Measurements from ENCODE around the gene MCEMP1. TPM values are rescaled to one million over a fixed set of nuclear protein-coding genes. Genes with fewer than 3 reads are reported as not detected.

Gene MCEMP1
- polyA plus RNA-seq, 1 experiment = not detected

DNA sequence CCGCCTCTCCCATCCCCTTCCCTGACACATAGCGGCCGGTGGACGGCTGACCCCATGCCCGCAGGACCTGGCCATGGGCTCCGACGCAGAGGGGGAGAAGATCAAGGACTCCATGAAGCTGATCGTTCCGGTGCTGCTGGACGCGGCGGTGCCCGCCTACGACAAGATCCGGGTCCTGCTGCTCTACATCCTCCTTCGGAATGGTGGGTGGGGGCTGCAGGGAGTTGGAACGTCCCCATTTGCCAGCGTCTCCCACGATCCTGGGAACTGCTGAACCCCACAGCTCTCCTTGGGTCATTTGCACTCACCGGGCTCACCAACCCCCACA lies 32.4 kb upstream of the MCEMP1 start:
- ChIA-PET POLR2A (no interaction called here), CTCF (no interaction called here)
- H3K27me3 ChIP-seq (ENCODE audit: control insufficient read depth, insufficient read depth, low read length) = no peaks in the 10 kb centered on the region
- H3K27ac ChIP-seq (ENCODE audit: low read depth, low read length) = no peak overlapping the region
- no peak overlapping the region for H3K4me3 ChIP-seq (ENCODE audit: low read depth, low read length)
- TF ChIP-seq, protein P1, sequence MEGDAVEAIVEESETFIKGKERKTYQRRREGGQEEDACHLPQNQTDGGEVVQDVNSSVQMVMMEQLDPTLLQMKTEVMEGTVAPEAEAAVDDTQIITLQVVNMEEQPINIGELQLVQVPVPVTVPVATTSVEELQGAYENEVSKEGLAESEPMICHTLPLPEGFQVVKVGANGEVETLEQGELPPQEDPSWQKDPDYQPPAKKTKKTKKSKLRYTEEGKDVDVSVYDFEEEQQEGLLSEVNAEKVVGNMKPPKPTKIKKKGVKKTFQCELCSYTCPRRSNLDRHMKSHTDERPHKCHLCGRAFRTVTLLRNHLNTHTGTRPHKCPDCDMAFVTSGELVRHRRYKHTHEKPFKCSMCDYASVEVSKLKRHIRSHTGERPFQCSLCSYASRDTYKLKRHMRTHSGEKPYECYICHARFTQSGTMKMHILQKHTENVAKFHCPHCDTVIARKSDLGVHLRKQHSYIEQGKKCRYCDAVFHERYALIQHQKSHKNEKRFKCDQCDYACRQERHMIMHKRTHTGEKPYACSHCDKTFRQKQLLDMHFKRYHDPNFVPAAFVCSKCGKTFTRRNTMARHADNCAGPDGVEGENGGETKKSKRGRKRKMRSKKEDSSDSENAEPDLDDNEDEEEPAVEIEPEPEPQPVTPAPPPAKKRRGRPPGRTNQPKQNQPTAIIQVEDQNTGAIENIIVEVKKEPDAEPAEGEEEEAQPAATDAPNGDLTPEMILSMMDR (IDR thresholded peaks at IDR 0.05; ENCODE audit: low read depth, low read length) = no peak
- no peak for DNase-seq (ENCODE audit: low read depth, low spot score)
- peaks cover 19% of the 10 kb centered on the region; the same call in 1 of the 2 replicates for H3K9me3 ChIP-seq (ENCODE audit: control insufficient read depth, insufficient read depth, low read length)

DNA sequence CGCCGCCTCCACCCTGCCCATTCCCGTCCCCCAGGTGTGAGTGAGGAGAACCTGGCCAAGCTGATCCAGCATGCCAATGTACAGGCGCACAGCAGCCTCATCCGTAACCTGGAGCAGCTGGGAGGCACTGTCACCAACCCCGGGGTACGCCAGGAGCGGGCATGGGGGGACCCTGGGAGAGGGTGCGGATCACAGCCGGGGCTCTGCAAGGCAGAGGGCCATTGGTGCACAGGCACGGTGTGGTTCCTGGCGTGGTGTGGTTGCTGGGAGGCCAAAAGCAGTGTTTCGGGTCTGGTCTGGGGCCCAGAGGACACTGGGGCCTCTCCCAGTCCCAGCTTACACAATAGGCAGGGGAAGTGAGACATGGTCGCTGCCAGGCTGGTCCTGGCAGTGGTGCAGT lies 31.7 kb upstream of the MCEMP1 start:
- H3K4me3 ChIP-seq (ENCODE audit: low read depth, low read length) = no peak overlapping the region
- peaks cover 19% of the 10 kb centered on the region; the same call in 1 of the 2 replicates for H3K9me3 ChIP-seq (ENCODE audit: control insufficient read depth, insufficient read depth, low read length)
- no peaks in the 10 kb centered on the region for H3K27me3 ChIP-seq (ENCODE audit: control insufficient read depth, insufficient read depth, low read length)
- ChIA-PET CTCF (no interaction called here), POLR2A (no interaction called here)
- no peak overlapping the region for H3K27ac ChIP-seq (ENCODE audit: low read depth, low read length)
- no peak for DNase-seq (ENCODE audit: low read depth, low spot score)
- TF ChIP-seq, protein P1 (IDR thresholded peaks at IDR 0.05; ENCODE audit: low read depth, low read length) = no peak

DNA sequence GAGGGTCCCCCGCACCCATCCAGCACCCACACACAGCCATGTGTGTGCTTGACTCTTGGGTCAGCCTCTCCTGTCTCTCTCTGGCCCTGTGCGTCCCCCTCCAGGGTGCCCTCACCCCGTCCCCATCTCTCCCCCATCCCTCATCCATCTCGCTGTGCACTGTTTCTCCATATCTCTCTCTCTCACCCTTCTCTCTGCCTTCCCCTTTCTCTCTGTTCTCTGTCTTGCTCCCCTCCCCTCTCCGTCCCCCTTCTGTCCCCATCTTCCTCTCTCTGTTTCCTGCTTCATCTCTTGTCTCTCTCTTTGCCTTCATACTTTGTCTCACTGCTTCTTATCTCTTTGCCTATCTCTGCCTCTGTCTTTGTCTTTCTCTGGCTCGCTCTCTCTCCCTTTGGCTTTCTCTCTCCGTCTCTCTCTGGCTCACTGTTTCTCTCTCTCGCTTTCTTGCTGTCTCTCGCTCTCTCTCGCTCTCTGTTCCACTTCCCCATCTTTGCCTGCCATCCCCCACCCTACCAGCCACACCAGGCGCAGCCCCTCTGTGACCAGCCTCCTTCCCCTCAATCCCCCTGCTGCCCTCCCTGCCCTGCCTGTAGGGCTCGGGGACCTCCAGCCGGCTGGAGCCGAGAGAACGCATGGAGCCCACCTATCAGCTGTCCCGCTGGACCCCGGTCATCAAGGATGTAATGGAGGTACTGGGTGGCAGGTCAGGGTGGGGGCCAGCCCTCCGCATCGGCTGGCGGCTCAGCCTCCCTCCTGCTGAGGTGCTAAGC lies 31.0 kb upstream of the MCEMP1 start:
- Histone ChIP-seq H3K9me3 (ENCODE audit: control insufficient read depth, insufficient read depth, low read length) (peaks cover 14% of the 10 kb centered on the region; the same call in 1 of the 2 replicates), H3K4me3 (ENCODE audit: low read depth, low read length) (no peak overlapping the region), H3K27ac (ENCODE audit: low read depth, low read length) (no peak overlapping the region), H3K27me3 (ENCODE audit: control insufficient read depth, insufficient read depth, low read length) (peaks cover 2% of the 10 kb centered on the region)
- CTCF ChIA-PET = no interaction called here
- TF ChIP-seq, protein P1 (IDR thresholded peaks at IDR 0.05; ENCODE audit: low read depth, low read length) = no peak
- POLR2A ChIA-PET = no interaction called here
- no peak for DNase-seq (ENCODE audit: low read depth, low spot score)

DNA sequence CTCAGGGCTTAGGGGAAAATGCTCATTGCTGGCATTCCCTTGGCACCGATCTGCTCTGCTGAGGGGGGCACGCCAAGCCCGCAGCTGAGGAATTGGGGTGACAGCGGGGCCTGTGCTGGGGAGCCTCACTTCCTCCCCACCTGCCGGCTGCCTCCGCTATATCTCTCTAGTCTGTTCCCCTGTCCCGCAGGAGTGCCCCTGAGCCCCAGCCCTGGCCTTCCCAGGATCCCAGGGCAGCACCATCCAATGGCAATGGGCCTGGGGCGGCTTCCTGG lies 30.5 kb upstream of the MCEMP1 start:
- no peak for DNase-seq (ENCODE audit: low read depth, low spot score)
- peaks cover 12% of the 10 kb centered on the region; the same call in 1 of the 2 replicates for H3K9me3 ChIP-seq (ENCODE audit: control insufficient read depth, insufficient read depth, low read length)
- H3K27me3 ChIP-seq (ENCODE audit: control insufficient read depth, insufficient read depth, low read length) = peaks cover 2% of the 10 kb centered on the region
- H3K4me3 ChIP-seq (ENCODE audit: low read depth, low read length) = no peak overlapping the region
- TF ChIP-seq, protein P1 (IDR thresholded peaks at IDR 0.05; ENCODE audit: low read depth, low read length) = no peak
- H3K27ac ChIP-seq (ENCODE audit: low read depth, low read length) = no peak overlapping the region
- CTCF ChIA-PET = no interaction called here
- POLR2A ChIA-PET = no interaction called here

DNA sequence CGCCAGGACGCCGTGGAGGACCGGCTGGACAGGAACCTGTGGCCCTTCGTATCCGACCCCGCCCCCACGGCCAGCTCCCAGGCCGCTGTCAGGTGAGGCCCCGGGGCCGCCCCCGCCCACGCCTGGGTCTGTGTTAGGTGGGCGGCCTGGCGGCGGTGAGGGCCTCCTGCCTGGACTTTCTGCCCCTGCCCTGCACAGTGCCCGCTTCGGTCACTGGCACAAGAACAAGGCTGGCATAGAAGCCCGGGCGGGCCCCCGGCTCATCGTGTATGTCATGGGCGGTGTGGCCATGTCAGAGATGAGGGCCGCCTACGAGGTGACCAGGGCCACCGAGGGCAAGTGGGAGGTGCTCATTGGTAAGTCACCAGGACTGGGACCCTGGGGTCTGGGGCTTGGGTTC lies 29.7 kb upstream of the MCEMP1 start:
- Histone ChIP-seq H3K27me3 (ENCODE audit: control insufficient read depth, insufficient read depth, low read length) (peaks cover 2% of the 10 kb centered on the region), H3K9me3 (ENCODE audit: control insufficient read depth, insufficient read depth, low read length) (peaks cover 12% of the 10 kb centered on the region; the same call in 1 of the 2 replicates), H3K4me3 (ENCODE audit: low read depth, low read length) (no peak overlapping the region), H3K27ac (ENCODE audit: low read depth, low read length) (no peak overlapping the region)
- TF ChIP-seq, protein P1 (IDR thresholded peaks at IDR 0.05; ENCODE audit: low read depth, low read length) = no peak
- CTCF ChIA-PET = no interaction called here
- no peak for DNase-seq (ENCODE audit: low read depth, low spot score)
- POLR2A ChIA-PET = no interaction called here

Data from AG04450 (cell line).